GM19023 (cell line): ENCODE data around the gene TBXAS1.

Source experiments
- ATAC-seq: cut with Tn5 transposase; IDR thresholded peaks from one replicate; pipeline ENCODE4 v1.9.1; 2021; ENCODE audit warnings: mild to moderate bottlenecking, moderate library complexity; ENCODE audit not compliant: unreplicated experiment

The TBXAS1 gene

DNA sequence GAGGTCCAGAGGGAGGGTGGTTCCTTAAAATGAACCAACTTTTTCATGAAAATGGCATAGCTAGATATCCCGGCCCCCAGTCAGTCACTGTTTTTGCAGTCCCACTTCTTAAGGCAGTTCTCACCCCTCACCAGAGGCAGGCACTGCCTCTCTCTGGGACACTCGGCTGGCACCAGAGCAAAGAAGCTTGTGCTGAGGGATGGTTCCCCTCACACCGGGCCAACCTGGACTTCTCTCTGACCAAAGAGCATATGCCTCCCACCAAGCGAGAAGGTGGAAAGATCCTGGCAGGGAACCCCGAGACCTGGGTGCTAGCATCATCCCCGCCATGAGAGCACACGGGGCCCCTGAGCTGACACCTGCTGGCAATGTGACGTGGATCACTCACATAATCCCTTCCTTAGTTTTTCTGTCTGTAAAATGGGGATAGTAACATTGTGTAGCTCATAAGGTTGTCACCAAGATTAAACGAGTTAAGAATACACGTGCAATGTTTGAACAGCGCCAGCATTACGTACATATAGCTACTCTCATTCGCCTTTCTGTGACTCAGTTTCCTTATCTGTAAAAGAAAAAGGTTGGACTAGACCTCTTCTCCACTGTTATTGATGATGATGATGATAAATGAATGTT, 145.2 kb downstream of the TBXAS1 start:
- ATAC-seq = no peak

DNA sequence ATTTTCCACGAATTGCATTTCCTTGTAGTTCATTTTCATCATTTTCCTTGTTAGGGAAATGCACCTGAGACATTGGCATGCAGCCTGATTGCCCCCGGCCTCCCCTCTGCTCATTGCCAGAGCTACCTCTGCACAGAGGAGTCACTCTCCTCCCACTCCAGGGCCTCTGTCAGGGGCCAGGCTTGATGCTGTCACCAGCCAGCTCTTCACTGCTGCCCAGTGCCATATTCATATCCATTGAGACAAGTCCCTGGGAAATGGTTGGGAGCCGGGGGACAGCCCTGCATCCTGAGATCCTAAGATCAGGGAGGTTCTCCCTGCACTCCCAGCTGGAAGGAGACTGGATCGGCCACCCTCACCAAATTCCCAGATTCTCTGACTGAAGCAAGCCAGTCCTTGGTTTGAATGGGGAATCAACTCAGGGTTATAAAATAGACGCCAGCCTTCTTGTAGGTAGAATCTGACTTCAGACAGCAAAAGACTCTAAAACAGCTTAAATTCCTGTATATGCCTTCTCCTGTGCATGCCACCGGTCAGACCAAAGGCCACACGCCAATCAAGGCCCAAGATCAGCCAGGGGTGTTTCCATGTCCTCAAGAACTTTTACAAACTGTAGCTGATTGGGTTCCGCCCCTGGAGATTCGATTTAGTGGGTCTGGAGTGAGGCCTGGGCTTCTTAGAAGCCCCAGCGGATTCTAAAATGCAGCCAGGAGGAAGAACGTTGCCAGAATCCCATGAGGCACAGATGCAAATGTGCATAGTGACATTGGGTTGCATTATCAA, 147.2 kb downstream of the TBXAS1 start:
- ATAC-seq = no peak

DNA sequence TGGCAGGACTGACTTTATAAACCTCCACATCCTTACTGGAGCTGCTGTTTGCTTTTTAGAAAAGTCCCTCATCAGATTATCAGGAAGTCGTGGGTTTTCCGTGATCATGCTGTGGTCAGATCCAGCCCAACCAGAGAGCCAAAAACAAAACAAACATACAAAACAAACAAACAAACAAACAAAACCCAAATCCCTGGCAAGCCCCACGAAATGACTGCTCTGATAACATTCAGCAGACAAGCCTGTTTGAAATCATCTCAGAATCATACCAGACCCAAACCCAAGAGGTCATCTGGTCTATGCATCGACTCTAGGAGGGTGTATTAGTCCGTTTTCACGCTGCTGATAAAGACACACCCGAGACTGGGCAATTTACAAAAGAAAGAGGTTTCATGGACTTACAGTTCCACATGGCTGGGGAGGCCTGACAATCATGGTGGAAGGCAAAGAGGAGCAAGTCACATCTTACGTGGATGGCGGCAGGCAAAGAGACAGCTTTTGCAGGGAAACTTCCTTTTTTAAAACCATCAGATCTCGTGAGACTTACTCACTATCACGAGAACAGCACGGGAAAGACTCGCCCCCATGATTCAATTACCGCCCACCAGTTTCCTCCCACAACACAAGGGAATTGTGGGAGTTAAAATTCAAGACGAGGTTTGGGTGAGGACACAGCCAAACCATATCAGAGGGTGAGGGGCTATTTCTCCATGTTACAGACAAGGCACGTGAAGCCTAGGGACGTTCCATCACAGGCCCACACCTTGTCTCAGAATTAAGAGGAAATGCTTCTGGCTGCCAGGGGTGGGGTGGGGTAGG, 148.0 kb downstream of the TBXAS1 start:
- ATAC-seq = no peak

DNA sequence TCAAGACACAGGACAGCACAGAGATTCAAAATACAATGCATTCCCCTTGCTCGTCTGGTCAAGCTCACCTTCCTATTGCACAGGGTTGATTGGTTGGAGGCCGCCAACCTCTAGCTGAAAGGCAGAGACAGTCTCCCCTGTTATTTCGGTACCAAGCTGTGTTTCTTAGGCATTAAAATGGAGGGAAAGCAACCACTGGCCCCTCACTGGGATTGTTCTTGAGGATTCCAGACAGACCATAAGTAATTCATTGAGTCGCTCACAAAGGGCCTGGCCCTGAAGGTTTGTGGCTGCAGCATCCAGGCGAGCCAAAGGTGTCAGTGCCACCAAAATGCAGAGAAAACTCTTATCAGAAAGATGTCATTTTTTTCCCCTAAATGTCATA, 152.4 kb downstream of the TBXAS1 start:
- ATAC-seq = no peak

DNA sequence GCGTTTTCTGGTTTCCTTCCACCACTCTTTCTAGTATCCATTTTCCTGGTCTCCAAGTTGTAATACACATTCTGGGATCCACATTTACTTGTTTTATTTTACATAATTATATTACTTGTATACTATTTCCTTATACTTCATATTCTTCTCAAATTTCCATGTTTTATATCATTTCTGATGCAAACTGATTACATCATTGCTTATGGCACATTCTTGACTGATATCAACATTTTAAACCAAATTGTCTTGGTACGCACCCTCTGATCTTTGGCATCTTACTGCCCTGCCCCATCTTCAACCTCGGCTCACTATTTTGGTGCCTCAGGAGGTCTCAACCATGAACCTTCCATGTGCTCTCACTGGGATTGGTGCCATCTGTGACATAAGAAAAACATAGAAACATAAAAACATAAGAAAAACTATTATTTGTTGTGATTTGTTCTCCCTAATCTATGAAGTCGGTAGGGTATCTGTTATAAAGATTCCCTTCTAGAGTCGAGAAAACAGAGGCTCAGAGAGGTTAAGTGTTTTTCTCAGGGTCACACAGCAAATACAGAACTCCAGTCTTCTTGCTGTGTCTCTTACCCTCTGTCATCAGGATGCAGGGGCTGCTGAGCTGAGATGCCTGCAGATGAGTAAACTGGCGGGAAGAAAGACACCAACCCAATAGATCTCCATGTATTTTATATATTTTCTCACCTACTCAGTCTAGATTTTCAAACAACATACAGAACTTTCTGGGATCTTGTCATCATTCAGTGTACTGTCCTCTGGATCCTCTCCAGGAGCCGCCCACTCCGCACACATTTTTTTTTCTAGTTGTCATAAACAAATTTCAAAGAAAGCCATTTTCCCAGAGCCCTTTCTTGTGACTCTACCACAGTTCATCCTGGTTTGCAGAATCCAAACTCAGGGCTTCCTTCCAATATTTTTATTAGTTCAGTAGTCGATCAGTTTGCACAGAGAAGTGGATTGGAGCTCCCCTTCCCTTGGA, 154.2 kb downstream of the TBXAS1 start:
- no peak for ATAC-seq

DNA sequence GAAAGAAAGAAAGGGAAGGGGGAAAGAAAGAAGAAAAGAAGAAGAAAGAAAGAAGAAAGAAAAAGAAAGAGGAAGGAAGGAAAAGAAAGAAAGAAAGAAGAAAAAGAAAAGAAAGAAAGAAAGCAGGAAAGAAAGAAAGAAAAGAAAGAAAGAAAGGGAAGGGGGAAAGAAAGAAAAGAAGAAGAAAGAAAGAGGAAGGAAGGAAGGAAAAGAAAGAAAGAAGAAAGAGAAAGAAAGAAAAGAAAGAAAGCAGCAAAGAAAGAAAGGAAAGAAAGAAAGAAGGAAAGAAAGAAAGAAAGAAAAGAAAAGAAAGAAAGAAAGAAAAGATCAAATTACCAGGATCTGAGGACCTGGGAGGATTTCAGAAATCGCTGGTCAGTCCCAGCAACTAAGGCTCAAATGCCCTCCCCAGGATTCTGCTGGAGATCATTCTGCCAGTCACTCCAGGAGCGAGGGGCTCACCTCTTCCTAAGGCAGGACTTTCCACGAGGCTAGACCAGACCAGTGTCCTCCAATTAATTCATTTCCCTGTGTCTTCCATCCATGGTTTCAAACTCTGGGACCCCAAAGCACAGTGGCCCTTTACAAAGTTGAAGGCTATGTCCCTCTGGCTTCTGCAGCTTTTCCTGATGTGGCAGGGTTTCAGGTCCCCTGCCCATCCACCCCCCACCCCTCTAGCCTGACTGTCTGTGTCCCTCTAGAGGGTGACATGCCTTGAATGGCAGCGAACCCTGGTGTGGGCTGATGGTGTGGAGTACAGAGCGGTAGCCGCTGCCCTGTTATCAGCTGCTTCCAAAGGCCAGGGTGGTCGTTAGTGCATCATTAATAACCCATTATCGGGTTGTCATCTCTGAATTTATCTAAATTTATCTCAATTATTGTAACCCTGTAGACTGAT, 155.8 kb downstream of the TBXAS1 start:
- no peak for ATAC-seq

DNA sequence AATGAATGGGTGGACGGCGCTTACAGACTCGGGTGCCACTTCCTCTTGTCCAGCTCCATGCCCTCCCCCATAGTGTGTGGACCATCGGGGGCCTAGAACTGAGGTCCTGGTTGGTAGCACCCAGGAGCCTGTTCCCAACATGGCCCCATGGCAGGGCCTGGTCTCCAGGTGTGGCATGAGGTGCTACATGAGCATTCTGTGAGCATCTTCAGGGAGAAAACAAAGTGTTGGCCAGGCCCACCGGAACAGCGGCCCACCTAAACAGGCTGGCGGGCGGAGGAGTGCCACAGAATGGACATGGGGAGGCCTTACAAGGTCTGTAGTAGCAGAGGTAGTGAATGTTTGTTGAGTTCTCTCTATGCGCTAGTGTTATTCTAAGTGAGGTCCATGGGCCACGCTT, 156.7 kb downstream of the TBXAS1 start:
- no peak for ATAC-seq

DNA sequence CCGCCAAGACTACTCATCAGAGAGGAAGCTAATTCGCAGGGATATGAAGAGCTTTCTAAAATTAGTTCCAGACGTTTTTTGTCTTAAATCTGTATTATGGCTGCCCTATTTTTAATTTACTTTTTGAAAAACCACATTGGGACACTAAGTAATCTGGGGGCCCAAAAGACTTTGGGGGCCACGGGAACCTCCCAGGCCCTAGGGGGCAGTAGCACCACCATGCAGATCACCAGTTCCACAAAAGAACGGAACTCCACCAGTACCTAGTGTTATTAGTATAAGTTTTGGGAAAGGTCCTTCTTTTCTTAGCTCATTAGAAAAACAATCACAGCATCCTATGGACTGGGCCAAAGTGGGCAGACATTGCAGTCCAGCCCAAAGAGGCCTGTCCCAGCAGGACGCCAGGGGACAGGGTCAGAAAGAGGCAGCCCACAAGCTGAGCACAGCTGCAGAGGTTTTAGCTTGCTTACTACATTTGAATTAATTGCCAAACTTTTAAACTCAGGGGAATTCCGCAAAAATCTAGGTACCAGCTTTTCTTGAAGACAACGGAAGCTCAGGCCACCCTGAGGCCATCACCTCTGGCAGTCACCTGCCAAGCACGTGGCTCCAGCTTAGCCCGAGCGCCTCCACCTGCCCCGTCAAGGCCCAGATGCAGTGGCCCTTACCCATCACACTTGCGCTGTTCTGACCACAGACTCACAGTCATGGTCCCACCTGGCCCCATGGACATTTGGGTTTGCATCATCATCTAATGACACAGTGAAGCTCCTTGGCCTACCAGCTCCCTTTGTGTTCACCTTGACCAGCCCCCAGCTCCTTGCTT, 158.8 kb downstream of the TBXAS1 start:
- ATAC-seq = no peak

DNA sequence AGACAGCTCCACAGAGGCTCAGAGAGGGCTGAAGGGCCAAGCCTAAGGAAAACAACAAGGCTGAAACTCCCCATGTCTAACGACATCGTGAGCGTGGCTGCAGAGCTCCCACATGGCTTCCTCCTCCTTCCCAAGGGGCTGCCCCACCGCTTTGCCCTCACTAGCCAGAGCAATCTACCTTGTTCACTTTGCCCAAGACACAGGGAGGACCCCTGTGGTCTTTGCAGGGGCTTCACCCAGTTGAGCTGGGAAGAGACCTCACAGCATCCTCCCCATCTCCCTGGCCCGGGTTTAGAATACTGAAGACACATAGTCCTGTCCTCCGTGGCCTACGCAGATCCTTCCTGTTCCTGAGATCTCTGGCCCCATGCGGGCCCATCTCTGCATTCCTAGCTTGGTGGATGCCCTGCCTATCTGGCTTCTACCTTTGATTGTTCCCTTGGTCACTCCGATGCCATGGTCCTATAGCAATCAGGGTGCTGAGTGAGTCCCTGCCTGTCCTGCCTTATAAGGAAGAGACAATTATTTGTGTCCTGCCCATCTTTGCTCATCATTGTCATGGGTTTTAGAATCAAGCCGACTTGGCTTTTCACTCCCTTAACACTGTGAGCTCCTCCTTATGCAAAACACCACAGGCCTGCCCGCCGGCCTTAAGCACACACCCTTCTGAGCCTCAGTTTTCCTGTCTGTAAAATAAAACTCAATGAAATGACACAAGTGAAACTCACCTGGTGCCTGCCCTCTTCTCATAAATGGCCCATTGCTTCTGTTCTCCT, 160.5 kb downstream of the TBXAS1 start:
- no peak for ATAC-seq

DNA sequence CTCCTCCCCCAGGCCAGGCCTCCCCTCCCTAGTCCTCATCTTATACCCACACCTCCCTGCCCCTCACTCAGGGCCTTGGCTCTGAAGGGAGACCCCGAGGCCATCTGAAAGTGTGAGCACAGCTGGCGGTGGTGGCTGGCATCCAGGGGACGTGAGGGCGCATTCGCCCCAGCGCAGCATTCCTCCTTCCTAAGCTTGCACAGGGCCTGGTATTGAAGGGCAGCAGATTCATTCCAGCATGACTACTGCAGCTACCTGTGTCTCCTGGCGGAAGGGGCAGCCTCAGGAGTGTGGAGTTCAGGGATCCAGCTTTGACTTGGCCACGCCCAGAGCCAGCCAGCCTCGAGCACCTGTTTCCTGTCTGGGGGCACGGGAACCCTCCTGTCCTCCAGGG, 161.1 kb downstream of the TBXAS1 start:
- ATAC-seq = no peak

DNA sequence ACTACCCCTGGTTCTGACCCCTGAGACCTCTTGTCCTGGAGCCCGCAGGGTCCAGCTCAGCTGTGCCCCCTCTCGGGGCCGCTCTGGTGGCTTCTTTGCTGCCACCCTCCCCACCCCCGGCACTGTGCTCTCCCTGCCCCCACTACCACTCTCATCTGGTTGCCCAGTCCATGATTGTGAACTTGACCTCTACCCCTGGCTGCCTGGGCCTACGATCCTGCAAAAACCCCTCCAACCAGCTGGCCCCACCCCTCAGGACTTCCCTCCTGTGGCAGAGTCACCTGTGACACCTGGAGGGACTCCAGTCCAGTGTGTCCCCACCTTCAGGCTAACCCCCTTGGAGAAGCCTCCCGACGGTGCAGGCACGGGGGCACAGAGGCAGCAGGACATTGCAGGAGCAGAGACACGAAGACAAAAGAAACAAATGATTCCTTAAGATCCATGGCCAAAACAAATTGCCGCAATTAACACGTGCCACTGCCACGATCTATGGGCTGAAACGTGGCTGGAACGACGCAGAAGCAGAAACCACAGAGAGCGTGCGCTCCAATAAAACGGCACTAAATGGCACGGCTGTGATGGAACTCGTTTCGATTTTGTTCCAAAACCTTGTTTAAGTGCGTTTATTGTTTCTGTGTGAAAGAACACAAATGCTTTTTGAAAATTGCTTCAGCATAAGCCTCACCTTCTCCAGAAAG, 161.7 kb downstream of the TBXAS1 start:
- ATAC-seq = no peak

DNA sequence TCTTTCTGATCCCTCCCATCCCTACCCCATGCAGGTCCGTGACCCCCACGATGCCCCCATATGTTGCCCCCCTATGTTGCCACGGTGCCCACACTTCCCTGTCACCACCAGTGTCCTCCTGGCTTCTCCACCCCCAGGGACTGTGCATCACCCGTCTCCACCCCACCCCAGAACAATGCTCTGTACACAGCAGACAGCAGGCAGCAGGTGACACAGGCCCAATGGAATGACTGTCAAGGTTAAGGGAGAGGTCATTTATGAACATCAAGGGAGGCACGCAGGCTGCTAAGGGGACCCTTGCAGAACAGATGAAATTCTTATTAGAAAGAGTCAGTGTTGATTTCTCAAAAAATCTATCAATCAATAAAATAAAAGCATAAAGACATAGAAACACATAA, 162.2 kb downstream of the TBXAS1 start:
- ATAC-seq = no peak

DNA sequence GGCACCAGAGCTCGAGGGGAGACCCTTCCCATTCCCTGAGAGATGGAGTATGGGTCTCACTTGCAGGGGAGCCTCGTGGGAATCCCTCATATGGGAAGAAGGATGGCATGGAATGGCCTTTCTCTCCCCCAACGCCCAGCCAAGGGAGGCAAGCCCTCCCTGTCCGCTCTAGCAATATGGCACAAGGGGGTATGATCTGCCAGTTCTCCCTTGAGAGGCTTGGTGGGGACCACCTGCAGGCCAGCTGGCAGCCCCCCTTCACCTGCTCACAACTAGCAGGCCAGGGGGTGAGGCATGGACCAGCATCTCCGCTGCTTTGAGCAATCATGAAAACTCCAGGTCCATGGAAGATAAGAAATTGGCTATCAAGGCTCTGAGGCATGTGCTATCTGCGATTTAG, 162.8 kb downstream of the TBXAS1 start:
- ATAC-seq = no peak

DNA sequence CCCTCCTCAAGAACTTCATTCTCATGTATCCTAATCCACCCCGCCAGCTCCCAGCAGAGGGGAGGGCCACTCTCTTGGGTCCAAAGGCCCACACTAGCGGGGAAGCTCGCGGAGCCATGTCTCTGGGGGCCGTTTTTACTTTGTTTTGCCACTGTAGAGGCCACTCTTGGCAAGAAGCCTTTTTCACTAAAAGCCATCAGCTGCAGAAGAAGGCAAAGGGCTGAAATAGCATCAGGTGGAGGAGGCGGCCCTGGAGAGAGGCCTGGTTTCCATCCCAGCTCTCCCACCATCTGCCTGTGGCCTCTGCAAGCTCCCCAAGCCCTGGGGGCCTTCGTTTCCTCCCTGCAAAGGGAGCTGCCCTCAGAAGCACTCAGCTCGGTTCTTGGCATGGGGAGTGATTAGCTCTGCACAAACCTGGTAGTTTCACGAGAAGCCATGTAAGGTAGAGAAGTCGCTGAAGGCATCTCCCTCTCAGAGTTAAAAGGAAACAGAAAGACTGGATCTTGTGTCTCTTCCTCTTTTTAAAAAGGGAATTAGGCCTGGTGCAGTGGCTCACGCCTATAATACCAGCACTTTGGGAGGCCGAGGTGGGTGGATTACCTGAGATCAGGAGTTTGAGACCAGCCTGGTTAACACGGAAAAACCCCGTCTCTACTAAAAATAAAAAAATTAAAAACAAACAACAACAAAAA, 163.4 kb downstream of the TBXAS1 start:
- no peak for ATAC-seq

DNA sequence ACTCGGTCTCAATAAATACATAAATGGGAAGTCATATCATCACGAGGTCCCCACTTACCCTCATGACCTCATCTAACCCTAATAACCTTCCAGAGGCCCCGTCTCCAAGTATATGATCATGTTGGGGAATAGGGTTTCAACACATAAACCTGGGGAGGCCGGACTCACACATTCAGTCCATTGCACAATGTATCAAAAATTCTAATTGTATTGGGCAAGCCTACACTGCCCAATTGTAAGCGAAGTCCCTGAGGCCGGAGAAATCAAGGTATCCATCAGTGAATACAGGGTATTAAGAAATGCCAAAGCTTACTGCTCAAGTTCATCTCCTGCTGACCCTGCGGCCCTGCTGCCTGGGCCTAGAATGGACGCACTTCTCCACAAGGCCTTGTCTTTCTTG, 164.1 kb downstream of the TBXAS1 start:
- ATAC-seq = no peak

DNA sequence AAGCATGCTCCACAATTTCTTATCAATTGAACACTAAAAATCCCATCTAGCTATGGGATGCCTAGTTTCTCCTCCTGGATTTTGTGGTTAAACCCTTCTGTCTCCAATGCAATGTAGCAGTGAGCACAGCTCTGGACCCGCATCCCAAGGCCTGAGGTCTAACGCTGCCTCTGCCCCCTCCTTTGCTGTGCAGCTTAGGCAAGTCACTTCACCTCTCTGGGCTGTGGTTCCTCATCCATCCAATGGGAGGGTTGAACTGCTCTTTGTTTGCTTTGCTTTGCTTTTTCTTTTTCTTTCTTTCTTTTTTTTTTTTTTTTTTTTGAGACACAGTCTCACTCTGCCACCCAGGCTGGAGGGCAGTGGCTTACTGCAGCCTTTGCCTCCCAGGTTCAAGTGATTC, 164.5 kb downstream of the TBXAS1 start:
- no peak for ATAC-seq

DNA sequence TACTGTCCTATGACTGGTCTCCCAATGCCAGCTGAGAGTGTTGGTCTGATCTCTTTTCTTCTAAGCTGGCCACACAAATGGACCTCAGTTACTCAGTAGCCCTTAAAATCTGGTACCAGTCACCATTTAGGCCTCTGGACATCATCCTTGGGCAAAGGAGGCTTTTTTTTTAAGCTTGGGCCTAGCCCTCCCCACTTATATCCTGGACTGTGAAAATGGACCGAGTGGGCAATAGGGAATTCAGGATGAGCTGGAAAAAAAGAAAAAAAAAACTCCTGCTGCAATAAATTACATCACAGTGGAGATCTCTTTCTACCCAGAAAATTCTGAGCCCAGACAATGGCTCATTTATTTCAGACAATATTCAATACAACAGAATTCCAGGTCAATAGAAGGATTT, 165.3 kb downstream of the TBXAS1 start:
- ATAC-seq = no peak
